Diencephalon (tissue), 1 donor: ENCODE data around the gene SYNDIG1. TPM values are rescaled to one million over a fixed set of nuclear protein-coding genes. Genes with fewer than 3 reads are reported as not detected.

Experiments used
- total RNA-seq: library from RNA; depleted of rRNA; stranded (reverse); fragments of >200 nt; gene quantifications from one replicate; pipeline ENCODE4 v1.2.3, GENCODE V29; 2014

The SYNDIG1 gene
- 18.0 TPM for total RNA-seq

GRCh38 chr20:24469116-24469893 lies at the start of gene SYNDIG1:
Gene SYNDIG1 (plus strand): TSS chr20:24469629. CDS start chr20:24543098, 73,469 bp downstream.

